ENCODE data around the gene PLP1.
"Not testable (repeated sequence)": the region's sequence is repeated elsewhere in the genome, so short reads cannot be mapped to it uniquely, and the experiment has no call there.

Gene PLP1

GRCh38 chrX:103758555-103758954, 18.1 kb upstream of the PLP1 start:
- Histone ChIP-seq H3K4me1 (ENCODE audit: insufficient read depth, insufficient read length) (peaks cover 3% of the 10 kb centered on the region), H3K4me3 (ENCODE audit: insufficient read length, low read depth) (no peak overlapping the region), H3K27me3 (ENCODE audit: insufficient read depth, insufficient read length) (no peaks in the 10 kb centered on the region), H3K9ac (ENCODE audit: insufficient read length, low read depth) (no peak overlapping the region), H3K9me3 (ENCODE audit: insufficient read depth, low read length) (no peaks in the 10 kb centered on the region; the same call in 1 of the 2 replicates), H3K36me3 (ENCODE audit: insufficient read depth, insufficient read length, low read length) (peaks cover 76% of the 10 kb centered on the region)
- DNase-seq (ENCODE audit: low read depth, low spot score) = no peak
- no peak for TF ChIP-seq SUZ12 (IDR thresholded peaks at IDR 0.05; ENCODE audit: extremely low read depth, insufficient read depth, insufficient read length)
- TF ChIP-seq ZNF274 (IDR thresholded peaks at IDR 0.05; ENCODE audit: low read depth, low read length) = no peak
- no peak for TF ChIP-seq YY1 (IDR thresholded peaks at IDR 0.05; ENCODE audit: insufficient read depth, insufficient read length)

- not testable (repeated sequence) for H3K9ac ChIP-seq (ENCODE audit: insufficient read length, low read depth); DNase-seq (ENCODE audit: low read depth, low spot score); H3K4me3 ChIP-seq (ENCODE audit: insufficient read length, low read depth); H3K9me3 ChIP-seq (ENCODE audit: insufficient read depth, low read length); H3K27me3 ChIP-seq (ENCODE audit: insufficient read depth, insufficient read length); H3K4me1 ChIP-seq (ENCODE audit: insufficient read depth, insufficient read length)
- peaks cover 40% of the 10 kb centered on the region for H3K36me3 ChIP-seq (ENCODE audit: insufficient read depth, insufficient read length, low read length)
These were observed 13.1 kb upstream of the PLP1 start for GRCh38 chrX:103763541-103763940.

- not testable (repeated sequence) for H3K27me3 ChIP-seq (ENCODE audit: insufficient read depth, insufficient read length); H3K4me1 ChIP-seq (ENCODE audit: insufficient read depth, insufficient read length); H3K9me3 ChIP-seq (ENCODE audit: insufficient read depth, low read length)
- DNase-seq (ENCODE audit: low read depth, low spot score) = peak; percentile 50
- H3K9ac ChIP-seq (ENCODE audit: insufficient read length, low read depth) = peak overlapping the region; percentile 66
- peak overlapping the region; percentile 54 for H3K4me3 ChIP-seq (ENCODE audit: insufficient read length, low read depth)
- peaks cover 20% of the 10 kb centered on the region for H3K36me3 ChIP-seq (ENCODE audit: insufficient read depth, insufficient read length, low read length)
These were observed 9.7 kb upstream of the PLP1 start for GRCh38 chrX:103766813-103767555.

- TF ChIP-seq SUZ12 (IDR thresholded peaks at IDR 0.05; ENCODE audit: extremely low read depth, insufficient read depth, insufficient read length) = no peak
- no peak for TF ChIP-seq ZNF274 (IDR thresholded peaks at IDR 0.05; ENCODE audit: low read depth, low read length)
- no peak for TF ChIP-seq YY1 (IDR thresholded peaks at IDR 0.05; ENCODE audit: insufficient read depth, insufficient read length)
- Histone ChIP-seq H3K36me3 (ENCODE audit: insufficient read depth, insufficient read length, low read length) (no peaks in the 10 kb centered on the region), H3K9me3 (ENCODE audit: insufficient read depth, low read length) (no peaks in the 10 kb centered on the region), H3K27me3 (ENCODE audit: insufficient read depth, insufficient read length) (no peaks in the 10 kb centered on the region), H3K4me1 (ENCODE audit: insufficient read depth, insufficient read length) (no peaks in the 10 kb centered on the region), H3K9ac (ENCODE audit: insufficient read length, low read depth) (no peak overlapping the region), H3K4me3 (ENCODE audit: insufficient read length, low read depth) (no peak overlapping the region)
- no peak for DNase-seq (ENCODE audit: low read depth, low spot score)
These were observed 3.2 kb upstream of the PLP1 start for GRCh38 chrX:103773445-103773844.

GRCh38 chrX:103774070-103774642, 2.5 kb upstream of the PLP1 start:
- H3K27me3 ChIP-seq (ENCODE audit: insufficient read depth, insufficient read length) = no peaks in the 10 kb centered on the region
- no peak overlapping the region for H3K9ac ChIP-seq (ENCODE audit: insufficient read length, low read depth)
- TF ChIP-seq SUZ12 (IDR thresholded peaks at IDR 0.05; ENCODE audit: extremely low read depth, insufficient read depth, insufficient read length) = no peak
- no peak for TF ChIP-seq YY1 (IDR thresholded peaks at IDR 0.05; ENCODE audit: insufficient read depth, insufficient read length)
- TF ChIP-seq ZNF274 (IDR thresholded peaks at IDR 0.05; ENCODE audit: low read depth, low read length) = no peak
- H3K9me3 ChIP-seq (ENCODE audit: insufficient read depth, low read length) = no peaks in the 10 kb centered on the region
- H3K36me3 ChIP-seq (ENCODE audit: insufficient read depth, insufficient read length, low read length) = no peaks in the 10 kb centered on the region
- H3K4me1 ChIP-seq (ENCODE audit: insufficient read depth, insufficient read length) = no peaks in the 10 kb centered on the region
- no peak for DNase-seq (ENCODE audit: low read depth, low spot score)
- no peak overlapping the region for H3K4me3 ChIP-seq (ENCODE audit: insufficient read length, low read depth)

GRCh38 chrX:103779141-103779789, 2.6 kb downstream of the PLP1 start:
- Histone ChIP-seq H3K9ac (ENCODE audit: insufficient read length, low read depth) (no peak overlapping the region), H3K9me3 (ENCODE audit: insufficient read depth, low read length) (no peaks in the 10 kb centered on the region), H3K4me1 (ENCODE audit: insufficient read depth, insufficient read length) (no peaks in the 10 kb centered on the region), H3K27me3 (ENCODE audit: insufficient read depth, insufficient read length) (no peaks in the 10 kb centered on the region), H3K4me3 (ENCODE audit: insufficient read length, low read depth) (no peak overlapping the region), H3K36me3 (ENCODE audit: insufficient read depth, insufficient read length, low read length) (no peaks in the 10 kb centered on the region)
- TF ChIP-seq SUZ12 (IDR thresholded peaks at IDR 0.05; ENCODE audit: extremely low read depth, insufficient read depth, insufficient read length) = no peak
- no peak for TF ChIP-seq ZNF274 (IDR thresholded peaks at IDR 0.05; ENCODE audit: low read depth, low read length)
- no peak for TF ChIP-seq YY1 (IDR thresholded peaks at IDR 0.05; ENCODE audit: insufficient read depth, insufficient read length)
- DNase-seq (ENCODE audit: low read depth, low spot score) = no peak

- DNase-seq (ENCODE audit: low read depth, low spot score) = no peak
- Histone ChIP-seq H3K4me1 (ENCODE audit: insufficient read depth, insufficient read length) (no peaks in the 10 kb centered on the region), H3K36me3 (ENCODE audit: insufficient read depth, insufficient read length, low read length) (no peaks in the 10 kb centered on the region), H3K9ac (ENCODE audit: insufficient read length, low read depth) (no peak overlapping the region), H3K9me3 (ENCODE audit: insufficient read depth, low read length) (no peaks in the 10 kb centered on the region), H3K4me3 (ENCODE audit: insufficient read length, low read depth) (no peak overlapping the region), H3K27me3 (ENCODE audit: insufficient read depth, insufficient read length) (no peaks in the 10 kb centered on the region)
- TF ChIP-seq YY1 (IDR thresholded peaks at IDR 0.05; ENCODE audit: insufficient read depth, insufficient read length) (no peak), SUZ12 (IDR thresholded peaks at IDR 0.05; ENCODE audit: extremely low read depth, insufficient read depth, insufficient read length) (no peak), ZNF274 (IDR thresholded peaks at IDR 0.05; ENCODE audit: low read depth, low read length) (no peak)
These were observed 3.9 kb downstream of the PLP1 start for GRCh38 chrX:103780336-103781061.

Measured in NT2/D1 (cell line).